GM21390 (cell line): ENCODE measurements around the gene MTF1.
"Not testable (repeated sequence)": the region's sequence is repeated elsewhere in the genome, so short reads cannot be mapped to it uniquely, and the experiment has no call there.

Source experiments
- ATAC-seq: cut with Tn5 transposase; IDR thresholded peaks from one replicate; pipeline ENCODE4 v1.9.1; 2021; ENCODE audit not compliant: unreplicated experiment

MTF1 gene

GRCh38 chr1:37794372-37795339 lies 64.7 kb downstream of the MTF1 start:
- ATAC-seq = no peak

- no peak for ATAC-seq
Observed at GRCh38 chr1:37793773-37794371, 65.5 kb downstream of the MTF1 start, which contains the start of gene MANEAL. Gene MANEAL, plus strand, starts transcription at chr1:37793847. Its CDS starts 336 bp downstream, at chr1:37794183.

GRCh38 chr1:37792943-37793686 lies 66.3 kb downstream of the MTF1 start:
- ATAC-seq = no peak

GRCh38 chr1:37782491-37782890 lies 76.9 kb downstream of the MTF1 start:
- ATAC-seq = no peak

GRCh38 chr1:37778654-37779053 lies 80.7 kb downstream of the MTF1 start:
- no peak for ATAC-seq

- ATAC-seq = no peak
Observed at GRCh38 chr1:37776946-37777516, 82.4 kb downstream of the MTF1 start.

GRCh38 chr1:37771440-37771839 lies 88.0 kb downstream of the MTF1 start:
- not testable (repeated sequence) for ATAC-seq

- ATAC-seq = no peak
Observed at GRCh38 chr1:37767488-37767887, 91.9 kb downstream of the MTF1 start.

- no peak for ATAC-seq
Observed at GRCh38 chr1:37765916-37766664, 93.3 kb downstream of the MTF1 start.

GRCh38 chr1:37764888-37765441 lies 94.4 kb downstream of the MTF1 start, which contains the start of gene EPHA10:
Gene EPHA10, minus strand, starts transcription at chr1:37765120. Its CDS starts 54 bp downstream, at chr1:37765066.
- ATAC-seq = no peak

GRCh38 chr1:37764414-37764825 lies 95.0 kb downstream of the MTF1 start:
- ATAC-seq = no peak

GRCh38 chr1:37763791-37764413 lies 95.5 kb downstream of the MTF1 start:
- ATAC-seq = no peak

GRCh38 chr1:37762516-37762915 lies 96.9 kb downstream of the MTF1 start:
- no peak for ATAC-seq

GRCh38 chr1:37761416-37762095 lies 97.8 kb downstream of the MTF1 start:
- no peak for ATAC-seq
